Type B pancreatic cell (in vitro differentiated cells): Measurements from ENCODE around the gene MSRB3. TPM values are rescaled to one million over a fixed set of nuclear protein-coding genes. Genes with fewer than 3 reads are reported as not detected.

ENCODE experiments used
- DNase-seq: peaks from one replicate; pipeline ENCODE4 v3.0.0; 2021; ENCODE audit warnings: mixed read lengths; ENCODE audit not compliant: unreplicated experiment; ENCODE audit errors: extremely low spot score
- H3K27ac Mint-ChIP-seq: 2 replicates; pipeline ENCODE4 v1.8.0; 2021; ENCODE audit warnings: mild to moderate bottlenecking, mixed read lengths
- H3K27me3 Mint-ChIP-seq: 2 replicates; pipeline ENCODE4 v1.8.0; 2021; ENCODE audit warnings: mixed read lengths
- H3K36me3 Mint-ChIP-seq: 2 replicates; pipeline ENCODE4 v1.8.0; 2021; ENCODE audit warnings: mixed read lengths
- H3K4me1 Mint-ChIP-seq: one replicate; pipeline ENCODE4 v1.8.0; 2021; ENCODE audit warnings: mixed read lengths; ENCODE audit not compliant: unreplicated experiment
- H3K4me3 Mint-ChIP-seq: 2 replicates; pipeline ENCODE4 v1.8.0; 2021; ENCODE audit warnings: mild to moderate bottlenecking, mixed read lengths
- H3K9me3 Mint-ChIP-seq: 2 replicates; pipeline ENCODE4 v1.8.0; 2021; ENCODE audit warnings: mixed read lengths
- total RNA-seq: library from RNA; stranded (reverse); gene quantifications from 2 replicates; pipeline ENCODE4 v1.2.1, GENCODE V29; 2021; ENCODE audit warnings: low replicate concordance
- TF ChIP-seq, protein P1 (sequence below): fragments of 200-600 bp; sonication (generic); conservative IDR thresholded peaks from 2 replicates; pipeline ENCODE4 v1.5.0; 2021; ENCODE audit warnings: antibody characterized with exemption, mild to moderate bottlenecking

Gene MSRB3
- total RNA-seq, 1 donor from 2014 or later, result 12.8 TPM

GRCh38 chr12:65292241-65292640 lies 13.8 kb downstream of the MSRB3 start:
- H3K4me1 Mint-ChIP-seq, result peaks cover 4% of the 10 kb centered on the region
- H3K27ac Mint-ChIP-seq, result no peak overlapping the region
- H3K36me3 Mint-ChIP-seq, result peaks cover 4% of the 10 kb centered on the region
- DNase-seq, result no peak
- TF ChIP-seq, protein P1, sequence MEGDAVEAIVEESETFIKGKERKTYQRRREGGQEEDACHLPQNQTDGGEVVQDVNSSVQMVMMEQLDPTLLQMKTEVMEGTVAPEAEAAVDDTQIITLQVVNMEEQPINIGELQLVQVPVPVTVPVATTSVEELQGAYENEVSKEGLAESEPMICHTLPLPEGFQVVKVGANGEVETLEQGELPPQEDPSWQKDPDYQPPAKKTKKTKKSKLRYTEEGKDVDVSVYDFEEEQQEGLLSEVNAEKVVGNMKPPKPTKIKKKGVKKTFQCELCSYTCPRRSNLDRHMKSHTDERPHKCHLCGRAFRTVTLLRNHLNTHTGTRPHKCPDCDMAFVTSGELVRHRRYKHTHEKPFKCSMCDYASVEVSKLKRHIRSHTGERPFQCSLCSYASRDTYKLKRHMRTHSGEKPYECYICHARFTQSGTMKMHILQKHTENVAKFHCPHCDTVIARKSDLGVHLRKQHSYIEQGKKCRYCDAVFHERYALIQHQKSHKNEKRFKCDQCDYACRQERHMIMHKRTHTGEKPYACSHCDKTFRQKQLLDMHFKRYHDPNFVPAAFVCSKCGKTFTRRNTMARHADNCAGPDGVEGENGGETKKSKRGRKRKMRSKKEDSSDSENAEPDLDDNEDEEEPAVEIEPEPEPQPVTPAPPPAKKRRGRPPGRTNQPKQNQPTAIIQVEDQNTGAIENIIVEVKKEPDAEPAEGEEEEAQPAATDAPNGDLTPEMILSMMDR, result no peak
- H3K27me3 Mint-ChIP-seq, result peaks cover 2% of the 10 kb centered on the region
- H3K4me3 Mint-ChIP-seq, result no peak overlapping the region
- H3K9me3 Mint-ChIP-seq, result peaks cover 5% of the 10 kb centered on the region

- Mint-ChIP-seq H3K4me3 (no peak overlapping the region), H3K27ac (no peak overlapping the region), H3K27me3 (no peaks in the 10 kb centered on the region), H3K9me3 (peaks cover 5% of the 10 kb centered on the region), H3K4me1 (no peaks in the 10 kb centered on the region), H3K36me3 (peaks cover 3% of the 10 kb centered on the region)
- DNase-seq, result no peak
- TF ChIP-seq, protein P1, result no peak
These were observed 15.3 kb downstream of the MSRB3 start for GRCh38 chr12:65293735-65294134.

DNA sequence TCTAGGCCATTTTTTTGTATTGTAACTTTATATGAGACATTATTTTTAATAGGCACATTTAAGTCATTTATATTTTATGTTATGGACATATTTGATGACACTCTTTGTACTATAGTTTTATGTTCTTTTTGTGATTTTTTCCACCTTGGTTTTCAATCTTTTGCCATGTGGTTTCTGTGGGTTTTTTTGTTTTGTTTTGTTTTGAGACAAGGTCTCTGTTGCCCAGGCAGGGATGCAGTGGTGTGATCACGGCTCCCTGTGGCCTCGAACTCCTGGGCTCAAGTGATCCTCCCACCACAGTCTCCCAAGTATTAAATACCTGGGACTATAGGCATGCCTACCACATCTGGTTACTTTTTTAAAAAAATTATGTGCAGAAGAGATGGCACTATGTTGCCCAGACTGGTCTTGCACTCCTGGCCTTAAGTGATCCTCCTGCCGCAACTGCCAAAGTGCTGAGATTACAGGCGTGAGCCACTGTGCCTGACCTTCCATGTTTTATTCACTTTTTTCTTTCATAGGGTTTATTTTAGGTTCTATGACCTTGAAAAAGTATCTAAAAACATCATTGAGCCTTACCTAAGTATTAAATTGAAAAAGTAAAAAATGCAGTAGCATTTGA lies 16.3 kb downstream of the MSRB3 start:
- H3K4me1 Mint-ChIP-seq, result peaks cover 7% of the 10 kb centered on the region
- no peak for DNase-seq
- H3K9me3 Mint-ChIP-seq, result peaks cover 5% of the 10 kb centered on the region
- TF ChIP-seq, protein P1, result no peak
- peaks cover 3% of the 10 kb centered on the region for H3K36me3 Mint-ChIP-seq
- H3K4me3 Mint-ChIP-seq, result no peak overlapping the region
- no peaks in the 10 kb centered on the region for H3K27me3 Mint-ChIP-seq
- no peak overlapping the region for H3K27ac Mint-ChIP-seq

- Mint-ChIP-seq H3K4me1 (peaks cover 18% of the 10 kb centered on the region), H3K27me3 (no peaks in the 10 kb centered on the region), H3K27ac (no peak overlapping the region), H3K4me3 (no peak overlapping the region), H3K9me3 (peaks cover 5% of the 10 kb centered on the region), H3K36me3 (peaks cover 3% of the 10 kb centered on the region)
- DNase-seq, result no peak
- TF ChIP-seq, protein P1, result no peak
These were observed 18.2 kb downstream of the MSRB3 start for GRCh38 chr12:65296508-65297265.

- Mint-ChIP-seq H3K27me3 (peaks cover 4% of the 10 kb centered on the region), H3K4me1 (peaks cover 18% of the 10 kb centered on the region), H3K36me3 (peaks cover 8% of the 10 kb centered on the region), H3K9me3 (peaks cover 5% of the 10 kb centered on the region), H3K4me3 (no peak overlapping the region), H3K27ac (no peak overlapping the region)
- TF ChIP-seq, protein P1, result no peak
- DNase-seq, result no peak
These were observed 21.6 kb downstream of the MSRB3 start for GRCh38 chr12:65300097-65300496.
